ENCODE data around the gene NUP205.

GRCh38 chr7:135508883-135509588 is 48.7 kb upstream of the NUP205 start:
- TF ChIP-seq CTCF (IDR thresholded peaks at IDR 0.05; ENCODE audit: low read depth, low read length) (no peak), MAX (IDR thresholded peaks at IDR 0.05; ENCODE audit: low read depth, low read length) (no peak)
